Erythroblast (primary cell): ENCODE results near the gene MFGE8.
"Not testable (repeated sequence)": the region's sequence is repeated elsewhere in the genome, so short reads cannot be mapped to it uniquely, and the experiment has no call there.

Experiments
- DNase-seq, 2 experiments: peaks; one replicate each; lab custom pipeline; 2025; lab: John Stamatoyannopoulos, UW
- GATA1 ChIP-seq: IDR thresholded peaks from 2 replicates; pipeline ENCODE4 v1.6.1; 2011; ENCODE audit warnings: low read depth, mild to moderate bottlenecking, control low read depth, low read length, moderate library complexity
- POLR2A ChIP-seq: IDR thresholded peaks from 2 replicates; pipeline ENCODE4 v1.6.1; 2011; ENCODE audit warnings: mild to moderate bottlenecking, low read length

The MFGE8 gene

GRCh38 chr15:88913017-88913849 lies at the start of gene MFGE8:
Gene MFGE8 (minus strand): TSS chr15:88913379. CDS start chr15:88913319, 60 bp downstream.
- DNase-seq = peak; percentile 67 to 76

GRCh38 chr15:88959445-88959844 lies 46.3 kb upstream of the MFGE8 start:
- no peak for TF ChIP-seq POLR2A
- TF ChIP-seq GATA1 = no peak
- no peak for DNase-seq

More at GRCh38 chr15:88913017-88913849, at the start of gene MFGE8:
- TF ChIP-seq POLR2A (peak; percentile 18), GATA1 (no peak)

DNA sequence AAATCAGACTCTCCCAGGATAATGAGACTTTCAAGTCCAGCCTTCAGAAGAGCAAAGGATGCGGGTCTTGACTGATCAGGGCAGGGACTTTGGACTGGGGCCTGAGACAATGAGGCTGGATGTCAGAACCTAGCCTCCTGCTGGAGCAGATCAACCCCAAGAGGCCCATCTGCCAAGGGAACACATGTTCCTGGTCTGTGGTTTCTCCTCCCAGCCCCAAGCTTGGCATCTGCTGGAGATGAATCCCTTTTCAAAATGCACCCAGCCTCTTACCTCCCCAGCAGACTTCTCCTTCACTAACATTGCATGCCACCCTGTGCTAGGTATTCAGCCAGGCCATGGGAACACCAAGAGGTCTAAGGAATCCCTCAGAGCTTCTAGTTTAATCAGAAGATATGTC lies 43.7 kb upstream of the MFGE8 start:
- TF ChIP-seq GATA1 = no peak
- TF ChIP-seq POLR2A = no peak

GRCh38 chr15:88956263-88956662 lies 43.1 kb upstream of the MFGE8 start:
- TF ChIP-seq POLR2A (no peak), GATA1 (no peak)
- no peak for DNase-seq

More for the DNA sequence above, 43.7 kb upstream of the MFGE8 start:
- no peak for DNase-seq

DNA sequence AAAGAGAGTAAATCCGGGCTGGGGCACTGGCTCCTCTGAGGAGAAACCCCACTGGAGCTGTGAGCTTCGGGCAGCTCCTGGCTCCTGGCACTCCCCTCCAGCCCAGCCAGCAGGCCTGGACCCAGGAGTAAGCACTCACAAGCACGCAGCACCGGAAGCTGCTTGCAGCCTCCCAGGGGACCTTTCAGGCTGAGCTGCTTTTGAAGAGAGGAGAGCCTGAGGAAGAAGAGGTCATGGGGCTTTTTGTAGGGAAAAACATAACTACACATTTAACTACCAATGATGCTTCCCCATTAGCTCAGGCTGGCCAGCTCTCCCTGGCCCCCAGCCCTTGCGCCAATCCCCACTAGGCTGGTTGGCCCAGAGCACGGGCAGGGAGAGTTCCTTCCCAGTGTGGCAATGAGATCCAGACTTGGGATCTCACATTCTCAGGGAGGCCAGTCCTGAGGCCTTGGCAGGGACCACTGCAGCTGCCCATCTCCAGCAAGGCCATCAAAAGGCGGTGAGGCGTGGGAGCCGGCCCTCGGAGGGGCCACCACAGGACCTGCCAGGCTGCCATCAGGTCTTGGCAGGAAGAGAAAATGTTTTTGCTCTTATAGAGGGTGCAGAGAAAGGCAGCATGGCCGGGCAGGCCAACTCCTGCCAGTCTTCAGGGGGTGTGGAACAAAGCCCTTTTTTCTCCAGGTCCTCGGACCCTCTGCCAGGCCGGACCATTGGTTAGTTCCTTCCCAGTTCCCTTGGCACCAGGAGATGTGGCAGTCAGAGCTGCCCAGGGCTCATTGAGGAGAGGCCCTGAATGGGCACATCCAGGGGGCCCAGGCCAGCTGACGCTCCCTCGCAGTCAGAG lies 41.5 kb upstream of the MFGE8 start:
- DNase-seq = no peak
- TF ChIP-seq GATA1 = no peak
- no peak for TF ChIP-seq POLR2A

GRCh38 chr15:88950600-88951160 lies 37.5 kb upstream of the MFGE8 start:
- no peak for TF ChIP-seq GATA1
- TF ChIP-seq POLR2A = no peak
- DNase-seq = no peak

- DNase-seq = no peak
- TF ChIP-seq POLR2A (no peak), GATA1 (no peak)
These were observed 36.7 kb upstream of the MFGE8 start for GRCh38 chr15:88949734-88950400.

- TF ChIP-seq POLR2A (no peak), GATA1 (no peak)
- no peak for DNase-seq
These were observed 27.0 kb upstream of the MFGE8 start for GRCh38 chr15:88940110-88940675.

- DNase-seq = no peak
- TF ChIP-seq GATA1 = no peak
- TF ChIP-seq POLR2A = no peak
These were observed 26.3 kb upstream of the MFGE8 start for GRCh38 chr15:88939486-88939806.

DNA sequence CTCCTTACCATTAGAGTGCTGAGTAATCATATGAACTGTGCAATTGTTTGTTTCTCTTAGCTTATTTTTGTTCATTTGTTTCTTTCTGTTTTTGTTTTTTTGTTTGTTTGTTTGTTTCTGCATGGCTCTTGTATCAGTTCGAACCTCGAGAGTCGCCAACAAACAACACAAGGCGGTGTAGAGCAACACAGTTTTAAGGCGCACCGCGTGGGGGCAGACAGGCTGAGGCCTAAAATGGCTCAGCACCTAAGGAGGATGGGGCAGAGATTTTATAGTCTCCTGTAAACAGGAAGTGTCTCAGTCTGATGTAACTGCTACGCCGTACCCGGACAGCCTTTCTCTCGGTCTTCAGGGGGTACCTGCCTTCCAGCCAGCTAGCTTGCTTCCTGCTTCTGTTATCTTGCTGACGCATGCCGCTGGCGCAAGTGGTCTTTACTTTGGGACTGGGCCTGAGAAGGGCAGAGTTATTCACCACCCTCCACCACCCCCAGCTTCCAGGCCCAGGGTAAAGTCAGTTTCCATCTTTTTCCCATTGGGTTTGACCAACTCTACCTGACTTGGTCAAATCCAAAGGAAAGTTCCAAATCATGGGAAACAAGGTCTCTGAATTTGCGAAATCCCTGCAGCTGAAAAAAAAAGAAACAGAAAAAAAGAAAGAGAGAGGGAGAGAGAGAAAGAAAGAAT lies 25.8 kb upstream of the MFGE8 start:
- DNase-seq = no peak
- TF ChIP-seq GATA1 (no peak), POLR2A (no peak)

GRCh38 chr15:88934449-88934848 lies 21.3 kb upstream of the MFGE8 start:
- DNase-seq = not testable (repeated sequence)

DNA sequence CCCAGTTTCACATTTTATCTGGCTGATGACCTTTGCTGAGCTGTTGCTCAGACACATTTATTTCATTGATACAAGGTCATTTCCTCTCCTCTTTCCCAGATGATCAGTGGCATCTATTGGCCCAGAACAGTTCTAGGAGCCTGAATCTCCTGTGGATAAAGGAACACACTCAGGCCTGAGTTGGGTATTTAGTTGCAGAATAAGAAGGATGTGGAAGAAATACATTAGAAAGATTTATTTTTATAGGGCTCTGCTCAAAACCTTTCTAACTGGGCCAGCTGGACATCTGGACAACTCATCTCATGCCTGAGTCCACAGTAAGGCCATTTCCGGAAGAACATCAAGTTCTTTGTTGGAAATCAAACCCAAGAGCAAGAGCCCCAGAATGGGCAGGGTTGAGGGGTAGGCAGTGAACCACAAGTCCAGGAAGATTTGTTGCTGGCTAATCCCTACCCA lies 19.7 kb upstream of the MFGE8 start:
- no peak for DNase-seq
- TF ChIP-seq GATA1 (no peak), POLR2A (no peak)

- no peak for TF ChIP-seq GATA1
- TF ChIP-seq POLR2A = no peak
- DNase-seq = no peak
These were observed 19.2 kb upstream of the MFGE8 start for GRCh38 chr15:88932271-88932874.
